Measurements from ENCODE around the gene PSMB7. TPM values are rescaled to one million over a fixed set of nuclear protein-coding genes. Genes with fewer than 3 reads are reported as not detected.

PSMB7 gene
- total RNA-seq, 1 donor from 2014 or later = 142 TPM

DNA sequence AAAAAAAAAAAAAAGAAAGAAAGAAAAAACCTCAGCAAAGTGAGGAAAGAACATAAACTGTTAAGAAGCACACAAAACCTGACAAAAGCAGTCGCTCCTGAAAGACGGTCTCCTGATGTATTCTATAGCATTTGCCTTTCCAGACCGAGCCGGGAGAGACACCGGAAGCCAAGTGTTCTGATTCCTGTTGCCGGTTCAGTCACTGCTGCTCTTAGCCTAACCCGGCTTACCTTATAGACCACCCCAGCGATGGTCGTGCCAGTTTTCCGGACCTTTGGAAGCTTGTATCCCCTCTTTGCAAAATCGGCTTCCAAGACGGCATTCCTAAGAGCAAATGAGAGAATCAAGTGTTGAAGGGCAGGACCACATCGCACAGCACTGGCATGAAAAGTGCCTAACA lies 630 bp downstream of the PSMB7 start:
- TF ChIP-seq, protein P1, sequence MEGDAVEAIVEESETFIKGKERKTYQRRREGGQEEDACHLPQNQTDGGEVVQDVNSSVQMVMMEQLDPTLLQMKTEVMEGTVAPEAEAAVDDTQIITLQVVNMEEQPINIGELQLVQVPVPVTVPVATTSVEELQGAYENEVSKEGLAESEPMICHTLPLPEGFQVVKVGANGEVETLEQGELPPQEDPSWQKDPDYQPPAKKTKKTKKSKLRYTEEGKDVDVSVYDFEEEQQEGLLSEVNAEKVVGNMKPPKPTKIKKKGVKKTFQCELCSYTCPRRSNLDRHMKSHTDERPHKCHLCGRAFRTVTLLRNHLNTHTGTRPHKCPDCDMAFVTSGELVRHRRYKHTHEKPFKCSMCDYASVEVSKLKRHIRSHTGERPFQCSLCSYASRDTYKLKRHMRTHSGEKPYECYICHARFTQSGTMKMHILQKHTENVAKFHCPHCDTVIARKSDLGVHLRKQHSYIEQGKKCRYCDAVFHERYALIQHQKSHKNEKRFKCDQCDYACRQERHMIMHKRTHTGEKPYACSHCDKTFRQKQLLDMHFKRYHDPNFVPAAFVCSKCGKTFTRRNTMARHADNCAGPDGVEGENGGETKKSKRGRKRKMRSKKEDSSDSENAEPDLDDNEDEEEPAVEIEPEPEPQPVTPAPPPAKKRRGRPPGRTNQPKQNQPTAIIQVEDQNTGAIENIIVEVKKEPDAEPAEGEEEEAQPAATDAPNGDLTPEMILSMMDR (IDR thresholded peaks at IDR 0.05; ENCODE audit: unreplicated experiment) = no peak
- peaks cover 11% of the 10 kb centered on the region for H3K36me3 Mint-ChIP-seq
- DNase-seq (ENCODE audit: low spot score in 2 of 2, unreplicated experiment in 2 of 2) = no peak

DNA sequence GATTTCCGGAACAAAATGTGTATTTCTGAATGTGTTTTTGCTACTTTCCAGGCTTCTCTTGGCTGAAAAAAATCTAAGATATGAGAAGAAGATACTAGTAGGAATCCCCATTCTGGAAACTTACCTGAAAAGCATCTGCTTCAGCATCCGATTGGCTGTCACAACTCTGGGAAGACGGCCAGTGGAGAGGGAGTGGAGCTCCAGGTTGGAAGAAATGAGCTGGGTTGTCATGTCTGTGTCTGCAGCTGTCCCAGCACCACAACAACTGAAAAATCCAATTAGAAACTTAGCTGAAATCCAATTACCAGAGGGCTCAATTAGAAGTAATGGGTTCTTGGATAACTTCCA lies 3.0 kb downstream of the PSMB7 start:
- DNase-seq (ENCODE audit: low spot score in 2 of 2, unreplicated experiment in 2 of 2) = no peak
- no peak overlapping the region for H3K4me3 Mint-ChIP-seq
- H3K4me1 Mint-ChIP-seq = peaks cover 15% of the 10 kb centered on the region
- TF ChIP-seq, protein P1 (IDR thresholded peaks at IDR 0.05; ENCODE audit: unreplicated experiment) = no peak
- peaks cover 2% of the 10 kb centered on the region for H3K27me3 Mint-ChIP-seq (ENCODE audit: low read depth)
- H3K9me3 Mint-ChIP-seq = peaks cover 3% of the 10 kb centered on the region
- peaks cover 20% of the 10 kb centered on the region for H3K36me3 Mint-ChIP-seq
- H3K27ac Mint-ChIP-seq = no peak overlapping the region

More for the DNA sequence above, 630 bp downstream of the PSMB7 start:
- Mint-ChIP-seq H3K4me3 (peak overlapping the region; percentile 98), H3K27me3 (ENCODE audit: low read depth) (peaks cover 2% of the 10 kb centered on the region), H3K4me1 (peaks cover 15% of the 10 kb centered on the region), H3K9me3 (peaks cover 3% of the 10 kb centered on the region), H3K27ac (peak overlapping the region; percentile 98)

DNA sequence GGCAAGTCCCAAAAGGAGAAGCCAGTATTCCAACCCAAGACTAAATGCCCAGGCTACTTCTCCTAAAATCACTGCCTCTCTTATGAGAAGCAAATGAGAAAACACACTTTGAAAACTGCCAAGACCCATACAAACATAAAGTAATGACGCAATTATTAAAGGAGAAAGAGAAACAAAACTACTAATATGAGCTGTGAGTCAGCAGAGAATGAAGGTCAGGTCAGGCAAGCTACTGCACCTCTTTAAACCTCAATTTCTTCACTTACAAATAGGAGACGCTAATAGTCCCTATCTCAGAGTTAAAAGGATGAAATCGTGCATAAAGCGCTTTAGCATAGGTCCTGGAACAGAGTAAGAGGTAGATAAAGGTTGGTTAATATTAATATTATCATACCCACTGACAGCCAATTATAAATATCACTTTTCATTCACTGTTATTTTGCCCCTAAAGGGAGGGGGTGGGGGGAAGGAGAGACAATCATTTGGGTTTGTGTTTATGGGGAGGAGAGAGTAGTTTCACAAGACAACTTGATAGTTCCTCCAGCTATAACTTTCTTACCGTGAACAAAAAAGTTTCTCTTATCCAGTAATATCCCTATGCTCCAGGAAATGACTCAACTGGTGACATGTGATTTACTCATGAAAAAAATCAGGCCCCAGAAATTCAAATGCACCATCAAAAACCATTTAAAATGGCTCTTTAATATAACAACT lies 3.6 kb downstream of the PSMB7 start:
- peaks cover 3% of the 10 kb centered on the region for H3K9me3 Mint-ChIP-seq
- peaks cover 21% of the 10 kb centered on the region for H3K36me3 Mint-ChIP-seq
- TF ChIP-seq, protein P1 (IDR thresholded peaks at IDR 0.05; ENCODE audit: unreplicated experiment) = no peak
- peaks cover 15% of the 10 kb centered on the region for H3K4me1 Mint-ChIP-seq
- no peak overlapping the region for H3K27ac Mint-ChIP-seq
- H3K27me3 Mint-ChIP-seq (ENCODE audit: low read depth) = peaks cover 2% of the 10 kb centered on the region
- DNase-seq (ENCODE audit: low spot score in 2 of 2, unreplicated experiment in 2 of 2) = no peak
- no peak overlapping the region for H3K4me3 Mint-ChIP-seq

DNA sequence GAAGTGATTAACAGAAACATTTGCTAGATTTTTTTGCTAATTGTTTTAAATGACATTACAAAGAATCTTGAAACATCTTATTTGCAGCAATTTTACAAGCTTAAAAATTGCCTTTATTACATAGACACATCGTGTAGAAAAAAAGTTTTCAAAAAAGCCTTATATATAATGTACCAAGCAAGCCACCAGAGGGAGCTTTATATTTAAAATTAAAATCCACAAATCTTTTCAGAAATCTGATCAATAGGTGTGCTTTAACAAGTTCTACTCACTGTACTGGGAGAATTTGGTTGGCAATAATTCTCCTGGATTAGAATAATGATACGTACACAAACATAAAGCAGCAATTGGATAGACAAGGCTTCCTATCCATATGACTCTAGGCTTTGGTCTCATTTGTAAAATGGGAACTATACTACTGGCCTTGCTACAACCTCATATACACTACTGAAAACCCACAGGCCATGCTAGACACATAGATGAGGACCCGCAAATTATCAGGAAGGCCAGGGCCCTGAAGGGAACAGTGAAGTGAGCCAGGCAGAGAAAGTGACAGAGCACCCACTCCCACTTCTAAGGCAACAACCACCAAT lies 4.8 kb downstream of the PSMB7 start:
- Mint-ChIP-seq H3K27ac (no peak overlapping the region), H3K4me1 (peaks cover 13% of the 10 kb centered on the region), H3K36me3 (peaks cover 28% of the 10 kb centered on the region), H3K4me3 (no peak overlapping the region), H3K27me3 (ENCODE audit: low read depth) (peaks cover under 1% of the 10 kb centered on the region), H3K9me3 (peaks cover under 1% of the 10 kb centered on the region)
- DNase-seq (ENCODE audit: low spot score in 2 of 2, unreplicated experiment in 2 of 2) = no peak
- TF ChIP-seq, protein P1 (IDR thresholded peaks at IDR 0.05; ENCODE audit: unreplicated experiment) = peak; percentile 32

DNA sequence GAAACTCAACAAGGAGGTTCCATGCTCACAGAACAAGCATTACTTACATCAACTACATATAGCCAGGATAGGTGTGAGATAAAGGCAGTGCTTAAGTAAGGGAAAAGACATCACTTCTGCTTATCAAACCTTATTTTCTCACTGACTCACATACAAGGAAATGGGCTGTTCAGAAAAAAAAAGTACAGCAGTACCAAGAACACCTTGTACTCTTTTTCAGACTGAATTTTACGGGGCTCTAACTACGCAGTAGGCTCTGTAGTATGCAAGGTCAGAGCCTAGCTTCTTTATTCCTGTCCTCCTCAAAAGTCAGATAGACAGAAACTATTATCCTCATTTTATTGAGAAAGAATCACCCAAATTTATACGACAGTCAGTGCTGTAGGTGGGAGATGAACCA lies 5.8 kb downstream of the PSMB7 start:
- H3K9me3 Mint-ChIP-seq = no peaks in the 10 kb centered on the region
- H3K4me3 Mint-ChIP-seq = no peak overlapping the region
- H3K27me3 Mint-ChIP-seq (ENCODE audit: low read depth) = no peaks in the 10 kb centered on the region
- no peak for DNase-seq (ENCODE audit: low spot score in 2 of 2, unreplicated experiment in 2 of 2)
- H3K4me1 Mint-ChIP-seq = peaks cover 9% of the 10 kb centered on the region
- H3K27ac Mint-ChIP-seq = no peak overlapping the region
- TF ChIP-seq, protein P1 (IDR thresholded peaks at IDR 0.05; ENCODE audit: unreplicated experiment) = no peak
- H3K36me3 Mint-ChIP-seq = peaks cover 33% of the 10 kb centered on the region
